ENCODE results near the gene DCBLD2.

DNA sequence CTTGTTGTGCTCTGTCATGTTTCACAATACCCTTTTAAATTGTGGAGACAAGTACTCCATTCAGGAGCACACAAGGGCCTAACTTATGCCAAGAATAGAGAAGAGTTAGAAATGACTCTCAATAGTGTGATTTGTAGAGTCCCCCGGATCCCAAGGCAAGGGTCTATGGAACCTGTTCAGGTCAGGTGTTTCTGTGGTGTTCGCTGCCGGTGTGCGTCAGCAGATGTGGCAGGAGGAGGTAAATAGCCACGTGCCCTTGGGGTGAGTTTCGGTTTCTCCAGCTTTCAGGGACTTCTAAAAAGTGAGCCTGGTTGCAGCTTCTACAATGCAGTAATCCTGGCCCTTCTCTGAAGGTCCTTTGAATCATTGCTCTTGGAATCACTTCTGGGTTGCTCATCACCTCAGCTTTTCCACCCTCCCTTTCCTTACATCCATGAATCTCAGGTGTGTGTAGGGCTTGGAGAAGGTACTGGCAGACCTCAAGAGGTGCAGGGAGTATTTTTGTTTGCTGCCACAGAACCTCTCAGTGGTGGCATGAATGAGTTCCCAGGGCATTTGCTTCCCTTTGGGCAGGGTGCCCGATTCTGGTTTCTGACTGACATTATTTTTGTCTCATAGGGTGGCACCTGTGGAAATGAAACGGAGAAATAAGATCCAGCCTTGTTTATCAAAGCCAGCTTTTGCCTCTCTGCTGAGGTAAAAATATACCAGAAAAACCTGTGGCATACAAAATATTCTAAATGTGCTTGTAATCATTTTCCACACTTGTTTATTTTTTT is 131.0 kb downstream of the DCBLD2 start:
- TF ChIP-seq, protein P1, sequence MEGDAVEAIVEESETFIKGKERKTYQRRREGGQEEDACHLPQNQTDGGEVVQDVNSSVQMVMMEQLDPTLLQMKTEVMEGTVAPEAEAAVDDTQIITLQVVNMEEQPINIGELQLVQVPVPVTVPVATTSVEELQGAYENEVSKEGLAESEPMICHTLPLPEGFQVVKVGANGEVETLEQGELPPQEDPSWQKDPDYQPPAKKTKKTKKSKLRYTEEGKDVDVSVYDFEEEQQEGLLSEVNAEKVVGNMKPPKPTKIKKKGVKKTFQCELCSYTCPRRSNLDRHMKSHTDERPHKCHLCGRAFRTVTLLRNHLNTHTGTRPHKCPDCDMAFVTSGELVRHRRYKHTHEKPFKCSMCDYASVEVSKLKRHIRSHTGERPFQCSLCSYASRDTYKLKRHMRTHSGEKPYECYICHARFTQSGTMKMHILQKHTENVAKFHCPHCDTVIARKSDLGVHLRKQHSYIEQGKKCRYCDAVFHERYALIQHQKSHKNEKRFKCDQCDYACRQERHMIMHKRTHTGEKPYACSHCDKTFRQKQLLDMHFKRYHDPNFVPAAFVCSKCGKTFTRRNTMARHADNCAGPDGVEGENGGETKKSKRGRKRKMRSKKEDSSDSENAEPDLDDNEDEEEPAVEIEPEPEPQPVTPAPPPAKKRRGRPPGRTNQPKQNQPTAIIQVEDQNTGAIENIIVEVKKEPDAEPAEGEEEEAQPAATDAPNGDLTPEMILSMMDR (IDR thresholded peaks at IDR 0.05) = no peak
- no peak for TF ChIP-seq EZH2phosphoT487 (IDR thresholded peaks at IDR 0.05)
- TF ChIP-seq EZH2 (IDR thresholded peaks at IDR 0.05) = no peak
